ENCODE measurements around the gene PLAGL1.
"Not testable (repeated sequence)": the region's sequence is repeated elsewhere in the genome, so short reads cannot be mapped to it uniquely, and the experiment has no call there.

PLAGL1 gene

GRCh38 chr6:144008120-144008811, at the start of gene PLAGL1:
TSS of gene PLAGL1 (minus strand) at chr6:144008259. CDS start at chr6:143948136, 60,123 bp downstream.
- peak; percentile 14 for DNase-seq (ENCODE audit: low read depth)

- no peak for DNase-seq (ENCODE audit: low read depth)
These were observed 47.3 kb upstream of the PLAGL1 start for GRCh38 chr6:144055121-144055931.

DNA sequence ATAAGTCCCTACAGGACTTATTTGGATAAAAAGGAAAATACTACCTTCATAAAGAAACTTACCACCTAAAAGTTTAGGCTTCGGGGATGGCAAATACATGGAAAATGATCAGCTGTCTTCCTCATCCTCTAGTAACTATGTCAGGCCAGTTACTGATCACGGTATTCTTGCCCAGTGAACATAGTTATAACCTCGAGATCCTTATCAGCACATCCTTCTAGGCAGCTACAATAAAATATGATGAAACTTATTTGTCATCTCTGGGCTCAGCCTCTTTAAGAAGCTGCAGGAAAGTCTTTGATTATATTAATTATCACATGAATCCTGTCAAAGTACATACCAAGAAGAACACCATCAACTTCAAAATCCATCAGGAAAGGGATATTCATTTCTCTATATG, 45.5 kb upstream of the PLAGL1 start:
- no peak for DNase-seq (ENCODE audit: low read depth)

GRCh38 chr6:144052488-144052887, 44.4 kb upstream of the PLAGL1 start:
- DNase-seq (ENCODE audit: low read depth) = no peak

- DNase-seq (ENCODE audit: low read depth) = no peak
These were observed 41.3 kb upstream of the PLAGL1 start for GRCh38 chr6:144049386-144049785.

DNA sequence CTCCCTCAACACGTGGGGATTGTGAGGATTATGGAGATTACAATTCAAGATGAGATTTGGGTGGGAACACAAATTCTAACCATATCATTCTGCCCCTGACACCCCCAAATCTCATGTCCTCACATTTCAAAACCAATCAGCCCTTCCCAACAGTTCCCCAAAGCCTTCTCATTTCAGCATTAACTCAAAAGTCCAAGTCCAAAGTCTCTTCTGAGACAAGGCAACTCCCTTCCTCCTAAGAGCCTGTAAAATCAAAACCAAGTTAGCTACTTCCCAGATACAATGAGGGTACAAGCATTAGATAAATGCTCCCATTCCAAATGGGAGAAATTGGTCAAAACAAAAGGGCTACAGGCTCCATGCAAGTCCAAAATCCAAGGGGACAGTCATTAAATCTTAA, 39.6 kb upstream of the PLAGL1 start:
- DNase-seq (ENCODE audit: low read depth) = no peak

GRCh38 chr6:144046672-144047071, 38.6 kb upstream of the PLAGL1 start:
- not testable (repeated sequence) for DNase-seq (ENCODE audit: low read depth)

- DNase-seq (ENCODE audit: low read depth) = not testable (repeated sequence)
These were observed 36.9 kb upstream of the PLAGL1 start for GRCh38 chr6:144044989-144045388.

DNA sequence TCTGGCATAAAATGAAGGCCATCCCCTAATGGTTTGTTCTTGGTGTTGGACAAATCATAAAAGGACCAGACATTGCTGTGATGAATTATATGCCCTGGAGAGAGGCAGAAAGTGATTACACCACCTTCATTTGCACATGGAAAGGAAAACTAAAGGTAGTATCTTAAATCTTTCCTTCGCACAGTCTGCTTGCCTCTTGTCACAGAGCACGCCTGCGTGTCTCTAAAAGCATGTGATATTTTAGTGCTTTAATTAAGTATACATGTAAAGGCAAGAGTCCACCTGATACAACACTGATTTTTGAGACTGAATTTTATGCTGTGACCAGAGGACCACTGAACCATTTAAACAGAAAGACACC, 28.8 kb upstream of the PLAGL1 start:
- DNase-seq (ENCODE audit: low read depth) = no peak

DNA sequence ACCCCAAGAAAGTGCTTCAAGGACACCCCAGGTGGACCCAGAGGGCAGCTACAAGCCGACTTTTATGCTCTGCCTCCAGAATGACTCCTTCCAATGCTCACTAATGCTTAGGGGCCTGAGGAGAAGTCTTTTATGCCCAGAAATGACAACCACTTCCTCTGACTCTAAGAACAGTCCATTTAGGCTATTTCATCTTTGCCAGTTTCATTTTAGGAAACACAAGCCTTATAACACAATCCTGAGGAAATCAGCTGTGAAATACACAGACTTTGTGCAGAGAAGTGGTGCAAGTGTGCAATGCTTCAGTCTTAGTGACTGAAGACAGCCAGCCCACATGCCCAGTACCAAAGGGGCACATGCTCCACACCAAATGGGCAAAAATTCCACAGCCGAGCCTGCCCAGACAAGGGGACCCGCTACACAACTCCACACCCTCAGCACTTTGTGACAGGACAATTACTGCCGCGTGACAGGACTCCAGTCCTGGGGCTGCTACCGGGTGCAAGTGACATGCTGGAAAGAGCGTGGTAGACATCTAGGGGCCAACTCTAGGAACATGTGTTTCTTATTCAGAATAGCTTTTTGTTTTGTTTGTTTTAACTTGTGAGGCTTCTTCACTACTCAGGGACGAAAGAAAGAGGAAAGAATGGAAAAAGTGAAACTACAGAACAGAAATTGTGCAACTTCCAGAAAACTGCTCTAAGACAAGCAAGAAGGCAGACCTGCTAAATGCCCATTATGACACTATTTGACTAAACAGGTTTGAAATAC, 28.2 kb upstream of the PLAGL1 start:
- DNase-seq (ENCODE audit: low read depth) = no peak

- DNase-seq (ENCODE audit: low read depth) = no peak
These were observed 27.4 kb upstream of the PLAGL1 start for GRCh38 chr6:144035416-144035815.

DNA sequence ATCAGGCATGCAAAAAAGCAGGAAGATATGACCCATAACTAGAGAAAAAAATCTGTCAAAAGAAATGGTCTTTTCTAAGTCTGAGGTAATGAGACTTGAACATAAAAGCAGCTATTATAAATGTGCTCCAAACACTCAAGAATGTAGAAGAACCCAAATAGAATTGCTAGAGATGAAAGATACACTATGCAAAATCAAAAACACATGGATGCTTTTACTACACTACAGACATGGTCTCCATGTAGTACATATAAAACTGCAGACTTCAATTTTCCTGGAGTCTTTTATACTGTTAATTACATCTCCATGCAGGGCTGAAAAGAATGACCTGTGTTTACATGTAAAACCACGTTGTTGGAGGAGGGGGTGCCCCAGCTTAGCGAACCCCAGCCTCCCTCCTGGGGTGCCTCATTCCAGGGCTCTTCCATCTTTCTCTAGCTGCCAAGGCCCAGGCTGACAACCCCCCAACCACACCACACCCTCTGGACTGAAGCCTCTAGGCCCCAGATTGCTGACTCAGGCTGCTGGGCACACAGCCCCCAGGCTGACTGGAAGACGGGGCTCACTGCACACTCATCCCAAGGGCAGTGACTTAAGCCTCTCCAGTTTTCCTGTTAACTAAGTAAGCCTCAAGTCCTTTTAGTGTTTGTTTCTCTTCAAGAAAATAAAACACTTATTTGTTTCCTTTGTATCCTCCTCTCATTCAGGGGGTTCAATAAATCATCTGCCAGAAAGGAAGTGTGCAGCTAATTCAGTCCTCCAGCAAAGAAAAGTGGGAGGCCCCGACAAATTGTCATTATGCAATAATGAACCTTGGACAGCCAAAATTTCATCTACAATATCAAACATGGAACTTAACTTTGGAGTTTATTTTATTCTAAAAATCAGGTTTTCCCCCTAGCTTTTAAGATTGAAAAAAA, 26.0 kb upstream of the PLAGL1 start:
- no peak for DNase-seq (ENCODE audit: low read depth)

DNA sequence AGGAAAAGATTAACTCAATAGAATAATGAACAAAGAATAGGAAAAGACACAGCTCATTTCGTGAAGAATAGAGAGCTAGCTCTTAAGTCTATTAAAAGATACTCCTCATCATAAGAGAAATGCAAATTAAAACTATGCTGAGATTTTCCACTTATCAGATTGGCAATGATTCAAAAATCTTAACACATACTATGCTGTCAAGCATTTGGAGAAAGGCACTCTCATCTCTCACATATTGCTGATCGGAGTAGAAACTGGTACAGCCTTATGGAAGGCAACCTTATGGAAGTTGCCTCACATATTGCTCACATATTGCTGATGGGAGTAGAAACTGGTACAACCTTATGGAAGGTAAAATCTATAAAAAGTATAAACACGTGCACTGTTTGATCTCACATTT, 21.4 kb upstream of the PLAGL1 start:
- DNase-seq (ENCODE audit: low read depth) = no peak

- no peak for DNase-seq (ENCODE audit: low read depth)
These were observed 20.0 kb upstream of the PLAGL1 start for GRCh38 chr6:144027932-144028587.

DNA sequence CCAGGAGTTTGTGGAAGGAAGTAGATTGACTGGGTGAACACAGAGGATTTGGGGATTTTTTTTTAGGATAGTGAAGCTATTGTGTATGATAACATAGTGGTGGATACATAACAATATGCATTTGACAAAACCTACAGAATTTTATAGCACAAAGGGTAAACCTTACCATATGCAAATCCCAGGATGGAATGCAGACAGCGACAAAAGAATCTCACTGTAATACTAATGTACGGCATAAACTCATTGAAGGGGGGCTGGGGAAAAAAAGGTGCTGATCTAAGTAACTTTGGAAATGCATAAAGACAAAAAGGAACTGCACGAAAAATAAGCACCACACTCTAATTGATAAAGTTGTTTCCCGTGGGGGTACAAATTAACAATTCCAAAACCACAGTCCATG, 15.2 kb upstream of the PLAGL1 start:
- DNase-seq (ENCODE audit: low read depth) = no peak

GRCh38 chr6:144019929-144020328, 11.9 kb upstream of the PLAGL1 start:
- no peak for DNase-seq (ENCODE audit: low read depth)

DNA sequence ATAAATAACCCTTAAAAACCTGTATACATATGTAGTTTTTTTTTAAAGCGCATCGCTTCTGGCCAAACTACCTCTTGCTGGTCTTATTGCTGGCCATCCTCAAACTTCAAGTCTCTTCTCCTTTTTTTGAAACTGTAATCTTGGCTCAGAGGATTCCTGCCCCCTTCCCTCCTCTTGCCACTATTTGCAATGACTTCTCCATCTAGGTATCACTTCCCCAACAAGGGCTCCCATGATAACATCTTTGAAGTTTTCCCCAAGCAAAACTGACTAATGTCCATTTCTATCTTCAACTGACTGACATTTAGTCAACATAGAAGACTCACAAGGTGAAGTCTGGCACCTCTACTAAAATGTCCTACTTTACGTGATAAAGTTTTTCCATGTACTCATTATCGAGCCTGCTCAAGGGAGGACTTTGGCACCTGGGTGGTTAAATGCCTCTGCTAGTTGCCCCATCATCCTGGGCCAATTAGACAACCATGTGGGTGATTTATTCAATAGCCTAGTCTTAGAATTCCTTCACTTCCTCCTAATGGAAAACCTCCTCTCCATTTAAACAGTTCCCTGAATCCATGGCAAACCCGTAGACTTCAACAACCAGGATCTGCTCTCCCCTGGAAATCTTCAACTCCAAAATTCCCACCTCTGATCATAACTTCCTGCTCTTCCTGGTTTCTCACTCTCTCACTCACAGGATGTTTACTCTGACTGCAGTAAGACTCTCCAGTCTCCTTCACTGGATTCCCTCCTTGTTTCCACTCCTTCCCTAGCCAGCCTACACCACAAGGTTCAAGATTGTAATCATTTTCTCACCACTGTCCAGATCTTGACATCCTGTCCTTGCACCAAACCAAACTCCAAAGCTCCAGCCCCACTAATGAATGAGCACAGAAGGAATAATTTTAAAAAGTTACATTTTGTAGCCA, 9.4 kb upstream of the PLAGL1 start:
- DNase-seq (ENCODE audit: low read depth) = no peak

GRCh38 chr6:144013486-144013909, 5.4 kb upstream of the PLAGL1 start:
- peak; percentile 65 for DNase-seq (ENCODE audit: low read depth)

DNA sequence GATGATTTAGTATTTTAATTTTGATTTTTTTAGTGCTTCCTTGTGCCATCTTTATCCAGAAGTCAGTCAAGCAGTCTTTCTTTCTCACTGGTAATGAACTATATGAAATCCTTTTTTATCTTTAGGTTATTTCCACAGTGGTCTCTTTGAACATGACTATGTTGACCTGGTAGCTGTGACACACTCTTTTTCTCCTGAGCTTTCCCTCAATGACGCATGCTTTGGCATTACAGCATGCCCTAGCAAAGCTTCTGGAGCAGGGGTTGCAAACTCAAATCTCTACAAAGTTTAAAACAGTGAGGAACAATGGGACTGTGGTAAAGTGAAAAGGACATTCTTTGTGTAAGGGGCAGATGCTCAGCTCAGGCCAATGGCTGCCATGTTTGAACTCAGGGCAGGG, 4.5 kb upstream of the PLAGL1 start:
- no peak for DNase-seq (ENCODE audit: low read depth)

DNA sequence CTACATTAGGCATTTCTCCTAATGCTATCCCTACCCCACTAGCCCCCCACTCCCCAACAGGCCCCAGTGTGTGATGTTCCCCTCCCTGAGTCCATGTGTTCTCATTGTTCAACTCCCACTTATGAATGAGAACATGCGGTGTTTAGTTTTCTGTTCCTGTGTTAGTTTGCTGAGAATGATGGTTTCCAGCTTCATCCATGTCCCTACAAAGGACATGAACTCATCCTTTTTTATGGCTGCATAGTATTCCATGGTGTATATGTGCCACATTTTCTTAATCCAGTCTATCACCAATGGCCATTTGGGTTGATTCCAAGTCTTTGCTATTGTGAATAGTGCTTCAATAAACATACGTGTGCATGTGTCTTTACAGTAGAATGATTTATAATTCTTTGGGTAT, 1.6 kb upstream of the PLAGL1 start:
- DNase-seq (ENCODE audit: low read depth) = not testable (repeated sequence)
